ENCODE measurements around the gene IPPK. TPM values are rescaled to one million over a fixed set of nuclear protein-coding genes. Genes with fewer than 3 reads are reported as not detected.

The IPPK gene
- total and polyA plus RNA-seq, 2 of the 8 experiments (the other 6 are each of a cell fraction or from before 2014, with no cell fraction given): 10.5 to 13.6 TPM

DNA sequence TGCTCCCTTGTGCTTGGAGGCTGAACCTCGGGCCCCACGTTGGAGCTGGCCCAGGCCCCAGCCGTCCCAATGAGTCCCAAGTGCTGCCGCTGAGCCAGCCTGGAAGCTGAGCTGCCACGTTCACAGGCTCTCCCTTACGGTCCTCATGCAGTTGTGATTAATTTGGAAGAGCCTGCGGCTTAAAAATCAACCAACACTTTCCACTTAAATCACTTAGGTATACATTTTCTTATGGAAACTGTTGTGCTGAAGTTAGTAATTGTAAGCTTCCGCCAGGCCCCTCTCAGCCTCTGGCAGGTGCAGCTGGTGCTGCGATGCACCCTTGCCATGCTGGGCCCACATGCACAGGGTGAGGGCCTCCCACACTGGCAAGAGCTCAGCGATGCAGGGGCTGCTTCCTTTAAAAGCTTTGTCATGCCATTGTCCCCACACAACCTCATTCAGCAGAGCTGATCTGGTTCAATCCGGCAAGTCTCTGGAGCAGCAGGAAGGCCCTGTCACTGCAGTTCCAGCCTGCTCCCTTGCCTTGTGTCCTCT lies 61.0 kb downstream of the IPPK start (continued):
- TF ChIP-seq, protein P1, sequence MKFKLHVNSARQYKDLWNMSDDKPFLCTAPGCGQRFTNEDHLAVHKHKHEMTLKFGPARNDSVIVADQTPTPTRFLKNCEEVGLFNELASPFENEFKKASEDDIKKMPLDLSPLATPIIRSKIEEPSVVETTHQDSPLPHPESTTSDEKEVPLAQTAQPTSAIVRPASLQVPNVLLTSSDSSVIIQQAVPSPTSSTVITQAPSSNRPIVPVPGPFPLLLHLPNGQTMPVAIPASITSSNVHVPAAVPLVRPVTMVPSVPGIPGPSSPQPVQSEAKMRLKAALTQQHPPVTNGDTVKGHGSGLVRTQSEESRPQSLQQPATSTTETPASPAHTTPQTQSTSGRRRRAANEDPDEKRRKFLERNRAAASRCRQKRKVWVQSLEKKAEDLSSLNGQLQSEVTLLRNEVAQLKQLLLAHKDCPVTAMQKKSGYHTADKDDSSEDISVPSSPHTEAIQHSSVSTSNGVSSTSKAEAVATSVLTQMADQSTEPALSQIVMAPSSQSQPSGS (IDR thresholded peaks at IDR 0.05; ENCODE audit: low read length): no peak
- no peak for TF ChIP-seq JUND (IDR thresholded peaks at IDR 0.05; ENCODE audit: low read length)
- TF ChIP-seq, protein P2, sequence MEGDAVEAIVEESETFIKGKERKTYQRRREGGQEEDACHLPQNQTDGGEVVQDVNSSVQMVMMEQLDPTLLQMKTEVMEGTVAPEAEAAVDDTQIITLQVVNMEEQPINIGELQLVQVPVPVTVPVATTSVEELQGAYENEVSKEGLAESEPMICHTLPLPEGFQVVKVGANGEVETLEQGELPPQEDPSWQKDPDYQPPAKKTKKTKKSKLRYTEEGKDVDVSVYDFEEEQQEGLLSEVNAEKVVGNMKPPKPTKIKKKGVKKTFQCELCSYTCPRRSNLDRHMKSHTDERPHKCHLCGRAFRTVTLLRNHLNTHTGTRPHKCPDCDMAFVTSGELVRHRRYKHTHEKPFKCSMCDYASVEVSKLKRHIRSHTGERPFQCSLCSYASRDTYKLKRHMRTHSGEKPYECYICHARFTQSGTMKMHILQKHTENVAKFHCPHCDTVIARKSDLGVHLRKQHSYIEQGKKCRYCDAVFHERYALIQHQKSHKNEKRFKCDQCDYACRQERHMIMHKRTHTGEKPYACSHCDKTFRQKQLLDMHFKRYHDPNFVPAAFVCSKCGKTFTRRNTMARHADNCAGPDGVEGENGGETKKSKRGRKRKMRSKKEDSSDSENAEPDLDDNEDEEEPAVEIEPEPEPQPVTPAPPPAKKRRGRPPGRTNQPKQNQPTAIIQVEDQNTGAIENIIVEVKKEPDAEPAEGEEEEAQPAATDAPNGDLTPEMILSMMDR (IDR thresholded peaks at IDR 0.05; ENCODE audit: control extremely low read depth in 1 of 3, insufficient read depth in 1 of 3, low read depth in 1 of 3, low read length in 3 of 3): no peak

All from H1 (cell line).